ENCODE results near the gene TRIP4. TPM values are rescaled to one million over a fixed set of nuclear protein-coding genes. Genes with fewer than 3 reads are reported as not detected.

The TRIP4 gene
- total RNA-seq, 1 experiment from 2014 or later = 18.3 TPM

GRCh38 chr15:64444836-64445235 is 57.2 kb downstream of the TRIP4 start:
- Histone ChIP-seq H3K9me3 (ENCODE audit: control insufficient read depth in 1 of 2, insufficient read depth in 1 of 2, low read depth in 1 of 2, low read length in 2 of 2) (no peaks in the 10 kb centered on the region), H3K27ac (ENCODE audit: low read depth, low read length) (peak overlapping the region; percentile 81), H2AFZ (ENCODE audit: low read depth, low read length, poor library complexity, severe bottlenecking) (no peak overlapping the region), H3K36me3 (ENCODE audit: control insufficient read depth in 1 of 2, insufficient read depth in 2 of 2, low read length in 2 of 2) (no peaks in the 10 kb centered on the region), H3K79me2 (ENCODE audit: insufficient read depth, low read length) (no peaks in the 10 kb centered on the region), H3K4me3 (replicated peaks in 1 of 2; ENCODE audit: low read depth in 1 of 2, low read length in 2 of 2) (peak overlapping the region; percentile 7 to 50; a peak in 3 of 4 replicates), H3K4me1 (ENCODE audit: control insufficient read depth in 1 of 2, insufficient read depth in 2 of 2, low read length in 2 of 2) (peaks cover 22 to 29% of the 10 kb centered on the region in 2 experiments), H3K9me2 (ENCODE audit: insufficient read depth) (no peaks in the 10 kb centered on the region), H4K20me1 (ENCODE audit: insufficient read depth) (no peaks in the 10 kb centered on the region), H3K9ac (ENCODE audit: low read length) (peak overlapping the region; percentile 46), H3K4me2 (ENCODE audit: low read length) (peak overlapping the region; percentile 63), H3K27me3 (ENCODE audit: insufficient read depth, low read length) (no peaks in the 10 kb centered on the region)
- no peak for ATAC-seq
- RAD21 ChIA-PET (ENCODE audit: low non-redundant PET in 1 of 2, low total read pairs in 2 of 2, uncharacterized antibody in 2 of 2, unreplicated experiment in 2 of 2) = no interaction called here
- CTCF ChIA-PET = no interaction called here
- no TSS peak for BruUV-seq (replicated peaks)
- no peak for DNase-seq (ENCODE audit: low read depth, low spot score)
- no peak for TF ChIP-seq SRF (IDR thresholded peaks at IDR 0.05; ENCODE audit: low read depth)
- TF ChIP-seq ZNF274 (IDR thresholded peaks at IDR 0.05; ENCODE audit: low read depth, low read length) = no peak
- no peak for TF ChIP-seq ZBTB33 (IDR thresholded peaks at IDR 0.05; ENCODE audit: extremely low read depth, insufficient replicate concordance, low read length)
- TF ChIP-seq TCF7L2 (IDR thresholded peaks at IDR 0.05; ENCODE audit: borderline replicate concordance, extremely low read depth, insufficient read depth, insufficient read length) = no peak
- TF ChIP-seq SP1 (IDR thresholded peaks at IDR 0.05; ENCODE audit: low read depth) = no peak
- TF ChIP-seq CBX3 (IDR thresholded peaks at IDR 0.05; ENCODE audit: low read depth) = no peak
- TF ChIP-seq JUND (IDR thresholded peaks at IDR 0.05) = no peak
- no peak for TF ChIP-seq CTCF (IDR thresholded peaks at IDR 0.05 in 2 of 3, conservative IDR thresholded peaks at IDR 0.05 in 1 of 3; ENCODE audit: borderline replicate concordance in 1 of 3, insufficient read depth in 1 of 3, low read depth in 2 of 3, low read length in 2 of 3)
- TF ChIP-seq ELF1 (IDR thresholded peaks at IDR 0.05; ENCODE audit: borderline replicate concordance, low read depth) = no peak
- TF ChIP-seq SIN3A (IDR thresholded peaks at IDR 0.05; ENCODE audit: low read depth) = no peak
- no peak for TF ChIP-seq POLR2A (IDR thresholded peaks at IDR 0.05; ENCODE audit: borderline replicate concordance, extremely low read depth, insufficient read depth, insufficient read length)
- no peak for TF ChIP-seq EZH2phosphoT487 (IDR thresholded peaks at IDR 0.05; ENCODE audit: borderline replicate concordance)
- no peak for TF ChIP-seq FOSL1 (IDR thresholded peaks at IDR 0.05; ENCODE audit: low read depth)
- no peak for TF ChIP-seq EZH2 (IDR thresholded peaks at IDR 0.05)
- TF ChIP-seq, protein P1, sequence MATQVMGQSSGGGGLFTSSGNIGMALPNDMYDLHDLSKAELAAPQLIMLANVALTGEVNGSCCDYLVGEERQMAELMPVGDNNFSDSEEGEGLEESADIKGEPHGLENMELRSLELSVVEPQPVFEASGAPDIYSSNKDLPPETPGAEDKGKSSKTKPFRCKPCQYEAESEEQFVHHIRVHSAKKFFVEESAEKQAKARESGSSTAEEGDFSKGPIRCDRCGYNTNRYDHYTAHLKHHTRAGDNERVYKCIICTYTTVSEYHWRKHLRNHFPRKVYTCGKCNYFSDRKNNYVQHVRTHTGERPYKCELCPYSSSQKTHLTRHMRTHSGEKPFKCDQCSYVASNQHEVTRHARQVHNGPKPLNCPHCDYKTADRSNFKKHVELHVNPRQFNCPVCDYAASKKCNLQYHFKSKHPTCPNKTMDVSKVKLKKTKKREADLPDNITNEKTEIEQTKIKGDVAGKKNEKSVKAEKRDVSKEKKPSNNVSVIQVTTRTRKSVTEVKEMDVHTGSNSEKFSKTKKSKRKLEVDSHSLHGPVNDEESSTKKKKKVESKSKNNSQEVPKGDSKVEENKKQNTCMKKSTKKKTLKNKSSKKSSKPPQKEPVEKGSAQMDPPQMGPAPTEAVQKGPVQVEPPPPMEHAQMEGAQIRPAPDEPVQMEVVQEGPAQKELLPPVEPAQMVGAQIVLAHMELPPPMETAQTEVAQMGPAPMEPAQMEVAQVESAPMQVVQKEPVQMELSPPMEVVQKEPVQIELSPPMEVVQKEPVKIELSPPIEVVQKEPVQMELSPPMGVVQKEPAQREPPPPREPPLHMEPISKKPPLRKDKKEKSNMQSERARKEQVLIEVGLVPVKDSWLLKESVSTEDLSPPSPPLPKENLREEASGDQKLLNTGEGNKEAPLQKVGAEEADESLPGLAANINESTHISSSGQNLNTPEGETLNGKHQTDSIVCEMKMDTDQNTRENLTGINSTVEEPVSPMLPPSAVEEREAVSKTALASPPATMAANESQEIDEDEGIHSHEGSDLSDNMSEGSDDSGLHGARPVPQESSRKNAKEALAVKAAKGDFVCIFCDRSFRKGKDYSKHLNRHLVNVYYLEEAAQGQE (IDR thresholded peaks at IDR 0.05; ENCODE audit: low read depth) = no peak
- no peak for TF ChIP-seq RAD21 (IDR thresholded peaks at IDR 0.05; ENCODE audit: low read depth)
- TF ChIP-seq YY1 (IDR thresholded peaks at IDR 0.05; ENCODE audit: extremely low read depth, insufficient replicate concordance, low read depth, low read length) = no peak
- no peak for TF ChIP-seq ATF3 (IDR thresholded peaks at IDR 0.05)
- TF ChIP-seq POLR2AphosphoS5 (IDR thresholded peaks at IDR 0.05; ENCODE audit: low read depth, low read length) = no peak
- no peak for TF ChIP-seq ZFX (IDR thresholded peaks at IDR 0.05)
- intact Hi-C loops (cut with micrococcal nuclease) = no loop called here
- POLR2A ChIA-PET = interaction anchor here (1.5 to 1.9 kb wide), 2 partner anchors 13 to 15 kb away, joined by 5 to 8 read pairs; partner anchors contain the start of gene ZNF609

Data from HCT116 (cell line).